Astrocyte of the hippocampus (primary cell): ENCODE results near the gene TCP11L2.

Experiments used
- DNase-seq: peaks from one replicate; pipeline ENCODE4 v3.0.0; 2011; ENCODE audit warnings: low read depth, low spot score

Gene TCP11L2

GRCh38 chr12:106302401-106303201 lies at the start of gene TCP11L2:
Gene TCP11L2 (plus strand): TSS chr12:106302733. CDS start chr12:106311076, 8,343 bp downstream.
- DNase-seq = peak; percentile 91

GRCh38 chr12:106254724-106255123 lies 47.8 kb upstream of the TCP11L2 start:
- DNase-seq = peak; percentile 24

GRCh38 chr12:106255493-106255892 lies 47.0 kb upstream of the TCP11L2 start:
- no peak for DNase-seq

- no peak for DNase-seq
These were observed 46.6 kb upstream of the TCP11L2 start for GRCh38 chr12:106255952-106256351.

- no peak for DNase-seq
These were observed 46.0 kb upstream of the TCP11L2 start for GRCh38 chr12:106256524-106256923.

GRCh38 chr12:106258226-106258625 lies 44.3 kb upstream of the TCP11L2 start:
- DNase-seq = no peak

GRCh38 chr12:106258935-106259334 lies 43.6 kb upstream of the TCP11L2 start:
- no peak for DNase-seq

- DNase-seq = no peak
These were observed 37.4 kb upstream of the TCP11L2 start for GRCh38 chr12:106265116-106265515.

GRCh38 chr12:106267535-106267934 lies 35.0 kb upstream of the TCP11L2 start:
- DNase-seq = no peak

- no peak for DNase-seq
These were observed 33.3 kb upstream of the TCP11L2 start for GRCh38 chr12:106269150-106269771.

- DNase-seq = no peak
These were observed 30.7 kb upstream of the TCP11L2 start for GRCh38 chr12:106271575-106272505.

- no peak for DNase-seq
These were observed 29.0 kb upstream of the TCP11L2 start for GRCh38 chr12:106273491-106273890.

- no peak for DNase-seq
These were observed 28.5 kb upstream of the TCP11L2 start for GRCh38 chr12:106274012-106274411.

- DNase-seq = no peak
These were observed 27.9 kb upstream of the TCP11L2 start for GRCh38 chr12:106274575-106275121.

GRCh38 chr12:106275458-106275857 lies 27.1 kb upstream of the TCP11L2 start:
- no peak for DNase-seq

- DNase-seq = no peak
These were observed 26.3 kb upstream of the TCP11L2 start for GRCh38 chr12:106276032-106276740.

- no peak for DNase-seq
These were observed 22.4 kb upstream of the TCP11L2 start for GRCh38 chr12:106280106-106280505.

- DNase-seq = no peak
These were observed 21.3 kb upstream of the TCP11L2 start for GRCh38 chr12:106281056-106281782.

GRCh38 chr12:106281804-106282203 lies 20.7 kb upstream of the TCP11L2 start:
- no peak for DNase-seq

GRCh38 chr12:106282457-106283097 lies 20.0 kb upstream of the TCP11L2 start:
- peak; percentile 45 for DNase-seq
